Measurements from ENCODE around the gene INSYN2A.

INSYN2A gene

DNA sequence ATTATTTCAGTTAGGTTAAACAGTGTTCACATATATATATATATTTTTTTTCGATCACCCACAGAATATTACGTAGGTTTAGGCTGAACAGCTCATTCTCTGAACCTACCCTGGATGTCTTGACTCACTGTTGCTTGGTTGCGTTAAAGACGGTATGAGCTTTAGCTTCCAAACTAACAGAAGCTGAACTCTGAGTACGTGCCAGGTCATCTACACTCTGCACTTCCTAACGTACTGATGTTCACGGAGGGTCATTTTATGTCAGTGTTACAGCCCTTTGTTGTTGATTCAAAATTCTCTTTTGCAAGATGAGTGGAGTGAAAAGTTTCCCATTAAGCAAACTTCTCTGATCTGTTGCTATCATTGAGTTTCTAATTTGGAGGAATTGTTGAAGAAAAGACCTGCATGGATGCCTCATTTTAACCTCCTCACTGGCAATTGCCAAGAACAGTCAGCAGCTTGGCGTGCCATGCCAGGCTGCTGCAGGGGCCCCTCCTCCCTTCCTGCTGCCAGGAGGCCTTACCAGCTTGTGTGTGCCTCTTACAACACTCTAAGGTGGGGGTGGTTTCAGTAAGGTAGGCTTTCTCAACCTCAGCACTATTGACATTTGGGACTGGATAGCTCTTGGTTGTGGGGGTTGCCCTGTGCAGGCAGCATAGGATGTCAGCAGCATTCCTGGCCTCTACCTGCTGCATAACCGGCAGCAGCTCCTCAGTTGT is 44.3 kb downstream of the INSYN2A start:
- no peak for DNase-seq

DNA sequence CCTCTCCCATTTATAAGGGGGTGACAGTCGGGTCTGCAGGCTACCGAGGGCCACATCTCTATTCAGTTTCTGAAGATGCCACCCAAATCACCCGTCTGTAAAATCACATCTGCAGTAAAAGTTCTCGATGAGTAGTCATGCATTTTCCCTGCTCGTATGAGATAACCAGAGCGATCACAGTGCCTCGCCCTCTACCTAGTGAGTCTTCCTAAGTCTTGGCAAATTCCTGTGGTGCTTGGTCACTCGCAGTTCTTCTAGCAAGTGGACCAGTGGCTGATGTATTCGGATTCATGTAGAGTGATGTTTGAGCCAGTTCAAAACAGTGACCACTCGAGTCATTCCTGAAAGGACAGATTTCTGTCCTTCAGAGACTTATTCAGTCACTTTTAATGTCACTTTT is 44.9 kb downstream of the INSYN2A start:
- DNase-seq, result no peak

- no peak for DNase-seq
These were observed 46.3 kb downstream of the INSYN2A start for GRCh38 chr10:127150136-127150535.

- DNase-seq, result no peak
These were observed 46.8 kb downstream of the INSYN2A start for GRCh38 chr10:127149501-127150081.

GRCh38 chr10:127148933-127149220 is 47.5 kb downstream of the INSYN2A start:
- DNase-seq, result no peak

DNA sequence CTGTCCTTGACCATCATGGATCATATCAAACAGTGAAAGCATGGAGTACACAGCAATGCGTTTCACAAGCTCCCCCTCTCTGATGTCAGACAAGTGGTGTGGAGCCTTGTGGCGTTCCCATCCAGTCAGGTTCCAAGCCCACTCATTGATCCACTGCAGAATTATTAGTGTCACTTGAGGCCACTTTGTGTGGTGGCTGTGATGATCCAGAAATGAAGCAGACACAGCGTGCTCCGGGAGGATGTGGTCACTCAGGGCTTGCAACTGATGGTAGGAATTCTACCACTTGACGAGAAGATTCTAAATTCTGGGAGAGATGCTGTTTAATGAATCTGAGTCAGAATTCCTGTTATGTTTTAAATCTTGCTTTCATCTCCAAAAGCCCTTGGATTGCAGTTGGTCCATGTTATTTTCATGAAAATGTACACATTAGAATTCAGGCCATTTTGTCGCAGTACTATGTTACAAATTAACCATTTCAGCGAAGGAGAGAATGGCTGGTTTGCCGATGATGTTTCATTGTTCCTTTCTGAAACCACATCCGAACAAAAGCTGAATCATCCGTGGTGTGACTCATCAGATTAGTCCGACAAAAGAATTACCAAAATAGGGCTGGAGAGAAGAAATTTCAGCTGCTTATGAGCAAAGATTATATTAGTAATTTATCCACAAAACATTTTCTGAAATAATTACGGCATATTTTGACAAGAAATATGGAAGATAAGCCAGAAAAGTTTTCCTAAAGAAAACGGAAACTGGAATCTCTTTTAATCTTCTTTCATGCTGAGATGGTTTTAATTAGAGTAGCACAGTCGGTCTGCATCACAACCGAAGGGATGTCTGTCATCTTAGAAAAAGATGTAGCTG is 48.1 kb downstream of the INSYN2A start:
- no peak for DNase-seq

DNA sequence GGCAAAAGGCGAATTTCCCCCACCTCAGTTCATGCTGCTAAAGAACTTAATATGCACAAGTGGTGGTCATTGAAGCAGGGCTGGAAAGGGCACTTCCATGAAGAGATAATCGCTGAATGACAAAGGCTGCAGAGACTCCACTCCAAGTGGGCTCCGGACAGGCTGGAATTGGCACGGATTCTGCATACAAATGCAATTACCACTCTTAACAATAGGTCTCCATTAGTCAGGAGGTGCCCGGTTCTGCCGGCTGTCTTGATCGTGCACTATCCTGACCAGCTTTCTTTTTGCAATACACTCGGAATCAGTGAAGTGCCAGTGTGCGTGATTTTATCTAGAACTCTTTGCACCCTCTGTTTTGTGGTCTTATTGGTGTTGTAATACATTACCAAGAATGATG is 49.7 kb downstream of the INSYN2A start:
- no peak for DNase-seq

All from activated naive CD4-positive, alpha-beta T cell (primary cell).